SK-N-SH treated with all-trans-retinoic acid at 6 μM for 48 hours (cell line): ENCODE data around the gene CHURC1.
A peak's percentile ranks its signal among the peaks of the same experiment; 100 is the strongest.

Experiments used
- ATAC-seq: fragments of 200-7000 bp; cut with Tn5 transposase; 3 replicates; pipeline ENCODE4 v1.9.1; 2020; ENCODE audit warnings: mild to moderate bottlenecking, moderate library complexity
- ARNTL ChIP-seq: fragments of 450-650 bp; formaldehyde crosslinking; IDR thresholded peaks from 2 replicates; pipeline ENCODE4 v1.5.0; 2020; ENCODE audit warnings: low read depth, mild to moderate bottlenecking, moderate library complexity, borderline replicate concordance
- BACH2 ChIP-seq: fragments of 250-450 bp; sonication (Bioruptor Pico); IDR thresholded peaks from 2 replicates; pipeline ENCODE4 v1.9.0; 2021; ENCODE audit warnings: mild to moderate bottlenecking, borderline replicate concordance
- CSDC2 ChIP-seq: fragments of 250-450 bp; sonication (Bioruptor Pico); IDR thresholded peaks from 2 replicates; pipeline ENCODE4 v1.5.0; 2020; ENCODE audit warnings: mild to moderate bottlenecking, moderate library complexity
- ESRRG ChIP-seq: fragments of 250-450 bp; sonication (Bioruptor Pico); IDR thresholded peaks from 2 replicates; pipeline ENCODE4 v1.6.1; 2021; ENCODE audit warnings: mild to moderate bottlenecking
- GLIS3 ChIP-seq: fragments of 250-450 bp; sonication (Bioruptor Pico); IDR thresholded peaks from 2 replicates; pipeline ENCODE4 v1.5.0; 2020; ENCODE audit warnings: mild to moderate bottlenecking, moderate library complexity
- OSR1 ChIP-seq: fragments of 250-450 bp; sonication (Bioruptor Pico); IDR thresholded peaks from 2 replicates; pipeline ENCODE4 v1.8.0; 2022; ENCODE audit warnings: moderate library complexity, mild to moderate bottlenecking, inconsistent platforms
- PPARA ChIP-seq: fragments of 250-450 bp; sonication (Bioruptor Pico); IDR thresholded peaks from 2 replicates; pipeline ENCODE4 v1.5.0; 2020; ENCODE audit warnings: mild to moderate bottlenecking, borderline replicate concordance
- RARB ChIP-seq: fragments of 250-450 bp; sonication (Bioruptor Pico); IDR thresholded peaks from 2 replicates; pipeline ENCODE4 v1.8.0; 2021; ENCODE audit warnings: mild to moderate bottlenecking, moderate library complexity
- SNAI2 ChIP-seq: fragments of 250-450 bp; sonication (Bioruptor Pico); IDR thresholded peaks from 2 replicates; pipeline ENCODE4 v1.5.0; 2020; ENCODE audit warnings: mild to moderate bottlenecking, moderate library complexity
- TCF4 ChIP-seq: fragments of 250-450 bp; sonication (Bioruptor Pico); IDR thresholded peaks from 2 replicates; pipeline ENCODE4 v1.8.0; 2021; ENCODE audit warnings: mild to moderate bottlenecking, moderate library complexity, borderline replicate concordance
- ZFP3 ChIP-seq: fragments of 250-450 bp; sonication (Bioruptor Pico); IDR thresholded peaks from 2 replicates; pipeline ENCODE4 v1.5.0; 2020; ENCODE audit warnings: mild to moderate bottlenecking, moderate library complexity
- ZFP30 ChIP-seq: fragments of 450-650 bp; formaldehyde crosslinking; IDR thresholded peaks from 2 replicates; pipeline ENCODE4 v1.5.0; 2022; ENCODE audit warnings: mild to moderate bottlenecking, moderate library complexity
- ZNF565 ChIP-seq: fragments of 450-650 bp; formaldehyde crosslinking; conservative IDR thresholded peaks from 2 replicates; pipeline ENCODE4 v1.5.0; 2020; ENCODE audit warnings: low read depth, mild to moderate bottlenecking, moderate library complexity
- ZNF8 ChIP-seq: fragments of 450-650 bp; formaldehyde crosslinking; IDR thresholded peaks from 2 replicates; pipeline ENCODE4 v1.5.0; 2020; ENCODE audit warnings: mild to moderate bottlenecking, moderate library complexity
- TF ChIP-seq, protein P1 (sequence below): fragments of 250-450 bp; sonication (Bioruptor Pico); IDR thresholded peaks from 2 replicates; pipeline ENCODE4 v1.5.1; 2021; ENCODE audit warnings: mild to moderate bottlenecking, moderate library complexity
- TF ChIP-seq, protein P2 (sequence below): fragments of 250-450 bp; sonication (Bioruptor Pico); IDR thresholded peaks from 2 replicates; pipeline ENCODE4 v1.8.0; 2021; ENCODE audit warnings: low read depth, mild to moderate bottlenecking, moderate library complexity, borderline replicate concordance
- TF ChIP-seq, protein P3 (sequence below): fragments of 250-450 bp; sonication (Bioruptor Pico); IDR thresholded peaks from 2 replicates; pipeline ENCODE4 v1.5.0; 2020; ENCODE audit warnings: mild to moderate bottlenecking, moderate library complexity
- TF ChIP-seq, protein P4 (sequence below): fragments of 250-450 bp; sonication (Bioruptor Pico); IDR thresholded peaks from 2 replicates; pipeline ENCODE4 v1.8.0; 2020; ENCODE audit warnings: mild to moderate bottlenecking, moderate library complexity, borderline replicate concordance

The CHURC1 gene

DNA sequence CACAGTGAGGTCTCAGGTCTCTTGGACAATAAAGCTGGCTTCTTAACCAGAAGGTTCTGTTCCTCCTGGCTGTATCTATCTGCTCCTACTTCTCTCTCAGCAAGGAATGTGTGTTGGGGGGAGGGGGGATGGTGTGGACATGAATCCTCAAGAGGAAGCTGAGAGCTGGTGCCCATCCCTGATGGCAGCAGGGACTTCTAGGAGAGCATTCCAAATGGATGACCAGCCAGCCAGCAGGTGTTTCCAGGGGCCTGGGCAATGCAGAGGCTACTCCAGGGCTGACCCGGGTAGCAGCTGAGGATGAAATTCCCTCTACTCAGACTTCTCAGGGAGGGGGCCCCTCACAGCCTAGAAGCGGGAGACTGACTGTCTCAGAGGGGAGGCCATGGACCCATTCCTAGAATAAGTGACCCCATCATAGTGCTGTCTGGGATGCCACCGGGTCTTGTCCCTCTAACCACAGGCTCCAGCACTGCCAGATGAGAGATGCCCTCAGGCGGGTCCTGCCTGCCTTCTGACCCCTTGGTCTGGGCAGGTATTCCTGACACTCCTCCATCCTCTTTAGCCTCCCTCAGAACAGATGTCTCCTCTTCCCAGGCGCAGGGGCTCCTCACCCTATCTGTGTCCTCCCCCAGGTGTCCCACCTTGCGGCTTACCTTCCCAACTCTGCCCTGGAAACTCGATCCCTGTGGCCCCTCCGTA is 56.7 kb downstream of the CHURC1 start:
- peak; percentile 36 for ATAC-seq
- TF ChIP-seq, protein P1, sequence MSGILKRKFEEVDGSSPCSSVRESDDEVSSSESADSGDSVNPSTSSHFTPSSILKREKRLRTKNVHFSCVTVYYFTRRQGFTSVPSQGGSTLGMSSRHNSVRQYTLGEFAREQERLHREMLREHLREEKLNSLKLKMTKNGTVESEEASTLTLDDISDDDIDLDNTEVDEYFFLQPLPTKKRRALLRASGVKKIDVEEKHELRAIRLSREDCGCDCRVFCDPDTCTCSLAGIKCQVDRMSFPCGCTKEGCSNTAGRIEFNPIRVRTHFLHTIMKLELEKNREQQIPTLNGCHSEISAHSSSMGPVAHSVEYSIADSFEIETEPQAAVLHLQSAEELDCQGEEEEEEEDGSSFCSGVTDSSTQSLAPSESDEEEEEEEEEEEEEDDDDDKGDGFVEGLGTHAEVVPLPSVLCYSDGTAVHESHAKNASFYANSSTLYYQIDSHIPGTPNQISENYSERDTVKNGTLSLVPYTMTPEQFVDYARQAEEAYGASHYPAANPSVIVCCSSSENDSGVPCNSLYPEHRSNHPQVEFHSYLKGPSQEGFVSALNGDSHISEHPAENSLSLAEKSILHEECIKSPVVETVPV (CRISPR knock-in tag), result no peak
- TF ChIP-seq PPARA (CRISPR knock-in tag), result no peak
- no peak for TF ChIP-seq CSDC2 (CRISPR knock-in tag)
- no peak for TF ChIP-seq SNAI2 (CRISPR knock-in tag)
- no peak for TF ChIP-seq BACH2 (CRISPR knock-in tag)
- no peak for TF ChIP-seq GLIS3 (CRISPR knock-in tag)
- no peak for TF ChIP-seq ZFP3 (CRISPR knock-in tag)
- no peak for TF ChIP-seq ZNF565 (CRISPR knock-in tag)
- TF ChIP-seq, protein P2, sequence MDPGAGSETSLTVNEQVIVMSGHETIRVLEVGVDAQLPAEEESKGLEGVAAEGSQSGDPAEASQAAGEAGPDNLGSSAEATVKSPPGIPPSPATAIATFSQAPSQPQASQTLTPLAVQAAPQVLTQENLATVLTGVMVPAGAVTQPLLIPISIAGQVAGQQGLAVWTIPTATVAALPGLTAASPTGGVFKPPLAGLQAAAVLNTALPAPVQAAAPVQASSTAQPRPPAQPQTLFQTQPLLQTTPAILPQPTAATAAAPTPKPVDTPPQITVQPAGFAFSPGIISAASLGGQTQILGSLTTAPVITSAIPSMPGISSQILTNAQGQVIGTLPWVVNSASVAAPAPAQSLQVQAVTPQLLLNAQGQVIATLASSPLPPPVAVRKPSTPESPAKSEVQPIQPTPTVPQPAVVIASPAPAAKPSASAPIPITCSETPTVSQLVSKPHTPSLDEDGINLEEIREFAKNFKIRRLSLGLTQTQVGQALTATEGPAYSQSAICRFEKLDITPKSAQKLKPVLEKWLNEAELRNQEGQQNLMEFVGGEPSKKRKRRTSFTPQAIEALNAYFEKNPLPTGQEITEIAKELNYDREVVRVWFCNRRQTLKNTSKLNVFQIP, result no peak
- TF ChIP-seq ARNTL, result no peak
- TF ChIP-seq OSR1 (CRISPR knock-in tag), result no peak
- no peak for TF ChIP-seq ESRRG (CRISPR knock-in tag)
- TF ChIP-seq TCF4 (CRISPR knock-in tag), result no peak
- TF ChIP-seq ZFP30, result no peak
- TF ChIP-seq, protein P3, sequence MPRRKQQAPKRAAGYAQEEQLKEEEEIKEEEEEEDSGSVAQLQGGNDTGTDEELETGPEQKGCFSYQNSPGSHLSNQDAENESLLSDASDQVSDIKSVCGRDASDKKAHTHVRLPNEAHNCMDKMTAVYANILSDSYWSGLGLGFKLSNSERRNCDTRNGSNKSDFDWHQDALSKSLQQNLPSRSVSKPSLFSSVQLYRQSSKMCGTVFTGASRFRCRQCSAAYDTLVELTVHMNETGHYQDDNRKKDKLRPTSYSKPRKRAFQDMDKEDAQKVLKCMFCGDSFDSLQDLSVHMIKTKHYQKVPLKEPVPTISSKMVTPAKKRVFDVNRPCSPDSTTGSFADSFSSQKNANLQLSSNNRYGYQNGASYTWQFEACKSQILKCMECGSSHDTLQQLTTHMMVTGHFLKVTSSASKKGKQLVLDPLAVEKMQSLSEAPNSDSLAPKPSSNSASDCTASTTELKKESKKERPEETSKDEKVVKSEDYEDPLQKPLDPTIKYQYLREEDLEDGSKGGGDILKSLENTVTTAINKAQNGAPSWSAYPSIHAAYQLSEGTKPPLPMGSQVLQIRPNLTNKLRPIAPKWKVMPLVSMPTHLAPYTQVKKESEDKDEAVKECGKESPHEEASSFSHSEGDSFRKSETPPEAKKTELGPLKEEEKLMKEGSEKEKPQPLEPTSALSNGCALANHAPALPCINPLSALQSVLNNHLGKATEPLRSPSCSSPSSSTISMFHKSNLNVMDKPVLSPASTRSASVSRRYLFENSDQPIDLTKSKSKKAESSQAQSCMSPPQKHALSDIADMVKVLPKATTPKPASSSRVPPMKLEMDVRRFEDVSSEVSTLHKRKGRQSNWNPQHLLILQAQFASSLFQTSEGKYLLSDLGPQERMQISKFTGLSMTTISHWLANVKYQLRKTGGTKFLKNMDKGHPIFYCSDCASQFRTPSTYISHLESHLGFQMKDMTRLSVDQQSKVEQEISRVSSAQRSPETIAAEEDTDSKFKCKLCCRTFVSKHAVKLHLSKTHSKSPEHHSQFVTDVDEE, result no peak
- TF ChIP-seq, all 23 proteins: peak for 0

DNA sequence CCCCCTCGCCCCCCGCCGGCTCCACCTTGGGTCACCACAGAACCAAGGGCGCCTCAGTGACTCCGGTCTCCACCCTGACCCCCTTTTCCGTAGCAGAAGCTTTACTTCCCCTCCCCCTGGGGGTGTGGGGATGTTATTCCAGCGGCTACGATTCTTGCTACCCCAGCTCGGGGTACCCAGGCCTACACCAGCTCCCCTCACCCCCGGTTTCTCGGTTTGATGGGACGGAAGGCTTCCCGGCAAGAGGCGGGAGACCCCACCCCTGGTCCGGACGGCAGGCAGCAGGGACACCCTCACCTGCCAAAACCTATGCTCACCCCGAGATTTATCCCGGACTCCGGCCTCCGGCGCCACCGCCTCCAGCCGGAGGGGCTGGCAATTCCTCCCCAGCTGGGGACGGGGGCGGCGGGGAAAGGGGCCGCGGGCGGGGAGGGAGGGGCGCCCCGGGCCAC is 57.3 kb downstream of the CHURC1 start:
- no peak for TF ChIP-seq RARB (CRISPR knock-in tag)
- TF ChIP-seq CSDC2 (CRISPR knock-in tag), result no peak
- TF ChIP-seq GLIS3 (CRISPR knock-in tag), result no peak
- TF ChIP-seq ZFP30, result no peak
- TF ChIP-seq, protein P4, sequence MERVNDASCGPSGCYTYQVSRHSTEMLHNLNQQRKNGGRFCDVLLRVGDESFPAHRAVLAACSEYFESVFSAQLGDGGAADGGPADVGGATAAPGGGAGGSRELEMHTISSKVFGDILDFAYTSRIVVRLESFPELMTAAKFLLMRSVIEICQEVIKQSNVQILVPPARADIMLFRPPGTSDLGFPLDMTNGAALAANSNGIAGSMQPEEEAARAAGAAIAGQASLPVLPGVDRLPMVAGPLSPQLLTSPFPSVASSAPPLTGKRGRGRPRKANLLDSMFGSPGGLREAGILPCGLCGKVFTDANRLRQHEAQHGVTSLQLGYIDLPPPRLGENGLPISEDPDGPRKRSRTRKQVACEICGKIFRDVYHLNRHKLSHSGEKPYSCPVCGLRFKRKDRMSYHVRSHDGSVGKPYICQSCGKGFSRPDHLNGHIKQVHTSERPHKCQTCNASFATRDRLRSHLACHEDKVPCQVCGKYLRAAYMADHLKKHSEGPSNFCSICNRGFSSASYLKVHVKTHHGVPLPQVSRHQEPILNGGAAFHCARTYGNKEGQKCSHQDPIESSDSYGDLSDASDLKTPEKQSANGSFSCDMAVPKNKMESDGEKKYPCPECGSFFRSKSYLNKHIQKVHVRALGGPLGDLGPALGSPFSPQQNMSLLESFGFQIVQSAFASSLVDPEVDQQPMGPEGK, result no peak
- TF ChIP-seq, protein P1 (CRISPR knock-in tag), result no peak
- TF ChIP-seq ZNF8 (CRISPR knock-in tag), result no peak
- no peak for TF ChIP-seq OSR1 (CRISPR knock-in tag)
- no peak for TF ChIP-seq TCF4 (CRISPR knock-in tag)
- no peak for TF ChIP-seq SNAI2 (CRISPR knock-in tag)
- TF ChIP-seq, all 23 proteins: peak for 0
- peak; percentile 23; the same call in 2 of the 3 replicates for ATAC-seq

DNA sequence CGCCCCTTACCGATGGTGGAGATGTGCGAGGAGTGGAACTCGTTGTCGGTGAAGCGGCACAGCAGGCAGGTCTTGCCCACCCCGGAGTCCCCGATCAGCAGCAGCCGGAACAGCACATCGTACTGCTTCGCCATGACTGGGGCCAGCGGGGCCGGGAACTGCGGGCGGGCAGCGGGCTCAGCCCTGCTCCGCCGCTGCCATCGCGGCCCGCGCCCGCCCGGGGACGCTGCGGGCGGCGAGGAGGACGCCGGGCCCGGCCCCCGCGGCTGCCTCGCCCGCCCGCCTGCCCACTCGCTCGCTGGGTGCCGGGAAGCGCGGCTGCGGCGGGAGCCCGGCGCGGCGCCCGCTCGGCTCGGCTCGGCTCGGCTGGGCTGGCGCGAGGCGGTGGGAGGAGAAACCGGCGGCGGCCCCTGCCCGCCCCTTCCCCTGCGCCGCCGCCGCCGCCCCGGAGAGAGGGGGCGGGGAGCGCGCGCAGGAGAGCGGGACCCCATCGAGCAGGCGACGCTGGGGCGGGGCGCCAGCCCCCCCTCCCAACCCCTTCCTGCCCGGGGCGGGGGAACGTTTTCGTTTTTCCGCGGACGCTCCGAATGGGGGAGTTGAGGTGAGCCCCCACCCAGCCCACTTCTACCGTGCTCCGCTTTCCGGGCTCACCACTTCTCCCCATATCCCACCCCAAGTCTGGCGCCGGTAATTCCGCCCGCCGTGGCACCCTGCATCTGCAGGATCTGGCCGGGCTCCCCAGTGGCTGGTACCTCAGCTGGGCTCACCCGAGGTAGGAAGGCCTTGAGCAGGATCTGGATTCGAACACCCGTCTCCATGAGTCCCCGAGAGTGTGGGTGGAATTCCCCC is 57.9 kb downstream of the CHURC1 start, which contains the start of gene RAB15:
Gene RAB15, minus strand, starts transcription at position 394 of the 849 bp plus-strand sequence. Its CDS starts 260 bp downstream, at position 134.
- peak; percentile 75 for ATAC-seq
- no peak for TF ChIP-seq ESRRG (CRISPR knock-in tag)
- TF ChIP-seq, protein P2, result no peak
- TF ChIP-seq, protein P4, result peak; percentile 31; the same call in 1 of the 2 replicates
